Measurements from ENCODE around the gene DGKE. TPM values are rescaled to one million over a fixed set of nuclear protein-coding genes. Genes with fewer than 3 reads are reported as not detected.

The DGKE gene
- total and polyA plus RNA-seq, 8 donors: 0.56 to 38.8 (median 13.6) TPM

DNA sequence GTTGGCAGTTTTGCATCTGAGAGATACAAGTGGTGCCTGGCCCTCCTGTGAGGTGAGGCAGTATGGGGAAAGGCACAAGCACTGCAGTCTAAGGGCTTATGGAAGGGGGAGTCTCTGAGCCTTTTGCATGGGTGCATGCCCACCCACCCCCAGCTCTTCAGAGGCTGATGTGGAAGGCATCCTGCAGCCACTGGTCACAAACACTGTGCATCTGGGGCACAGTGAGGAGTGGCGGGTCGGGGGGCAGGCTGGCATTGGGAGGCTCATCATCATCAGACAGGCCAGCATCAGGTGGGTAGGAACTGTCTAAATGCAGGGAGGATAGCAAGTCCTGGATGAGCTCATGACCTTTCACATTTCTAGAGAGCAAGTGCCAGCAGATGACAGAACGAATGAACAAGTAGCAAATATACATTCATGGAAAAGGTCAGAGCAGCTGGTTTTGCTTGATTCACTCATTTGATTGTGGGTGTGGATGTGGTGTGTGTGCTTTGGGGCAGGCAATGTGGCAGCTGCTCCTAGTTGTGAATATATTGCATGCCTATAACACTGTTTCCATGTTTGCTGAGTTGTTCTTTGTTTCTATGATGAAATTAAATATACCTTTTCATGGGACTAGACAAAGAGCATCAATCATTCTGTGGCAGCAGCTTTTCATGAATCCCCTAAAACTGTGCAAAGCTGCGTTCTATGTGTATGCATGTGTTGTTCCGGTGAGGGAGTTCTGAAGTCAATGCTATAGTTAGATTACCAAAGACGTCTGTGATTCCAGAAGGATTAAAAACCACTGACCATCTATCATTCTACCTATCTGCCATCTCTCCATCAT, 50.7 kb downstream of the DGKE start:
- peak overlapping the region in 2 of 5 donors; percentile 69 to 72 for H3K27ac ChIP-seq
- TF ChIP-seq EP300 (IDR thresholded peaks at IDR 0.05): no peak
- TF ChIP-seq, protein P1, sequence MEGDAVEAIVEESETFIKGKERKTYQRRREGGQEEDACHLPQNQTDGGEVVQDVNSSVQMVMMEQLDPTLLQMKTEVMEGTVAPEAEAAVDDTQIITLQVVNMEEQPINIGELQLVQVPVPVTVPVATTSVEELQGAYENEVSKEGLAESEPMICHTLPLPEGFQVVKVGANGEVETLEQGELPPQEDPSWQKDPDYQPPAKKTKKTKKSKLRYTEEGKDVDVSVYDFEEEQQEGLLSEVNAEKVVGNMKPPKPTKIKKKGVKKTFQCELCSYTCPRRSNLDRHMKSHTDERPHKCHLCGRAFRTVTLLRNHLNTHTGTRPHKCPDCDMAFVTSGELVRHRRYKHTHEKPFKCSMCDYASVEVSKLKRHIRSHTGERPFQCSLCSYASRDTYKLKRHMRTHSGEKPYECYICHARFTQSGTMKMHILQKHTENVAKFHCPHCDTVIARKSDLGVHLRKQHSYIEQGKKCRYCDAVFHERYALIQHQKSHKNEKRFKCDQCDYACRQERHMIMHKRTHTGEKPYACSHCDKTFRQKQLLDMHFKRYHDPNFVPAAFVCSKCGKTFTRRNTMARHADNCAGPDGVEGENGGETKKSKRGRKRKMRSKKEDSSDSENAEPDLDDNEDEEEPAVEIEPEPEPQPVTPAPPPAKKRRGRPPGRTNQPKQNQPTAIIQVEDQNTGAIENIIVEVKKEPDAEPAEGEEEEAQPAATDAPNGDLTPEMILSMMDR (IDR thresholded peaks at IDR 0.05): no peak
- TF ChIP-seq POLR2A (IDR thresholded peaks at IDR 0.05): no peak
- no peak for TF ChIP-seq POLR2AphosphoS5 (IDR thresholded peaks at IDR 0.05)
- H3K4me3 ChIP-seq: no peak overlapping the region

GRCh38 chr17:56885312-56885657, 51.3 kb downstream of the DGKE start:
- Histone ChIP-seq H3K27me3 (no peaks in the 10 kb centered on the region), H3K27ac (peak overlapping the region in 2 of 5 donors; percentile 69 to 72), H3K4me1 (peaks cover 0 to 16% (median 7%) of the 10 kb centered on the region in 4 donors), H3K4me3 (no peak overlapping the region), H3K36me3 (peaks cover 4 to 43% (median 41%) of the 10 kb centered on the region in 4 donors), H3K9me3 (peaks cover 0 to 14% (median 5%) of the 10 kb centered on the region in 4 donors)
- 48 to 80% (median 64%) methylated on average over 2 of the region's 2 CpGs for WGBS, 5 donors
- intact Hi-C loops (cut with DNase I; ENCODE audit: low total_unique reads): no loop called here
- TF ChIP-seq POLR2AphosphoS5 (IDR thresholded peaks at IDR 0.05) (no peak), POLR2A (IDR thresholded peaks at IDR 0.05) (no peak)
- TF ChIP-seq, protein P1 (IDR thresholded peaks at IDR 0.05): no peak
- DNase-seq: no peak

More for the DNA sequence above, 50.7 kb downstream of the DGKE start:
- Histone ChIP-seq H3K36me3 (peaks cover 0 to 37% (median 35%) of the 10 kb centered on the region in 4 donors), H3K9me3 (peaks cover 0 to 14% (median 5%) of the 10 kb centered on the region in 4 donors), H3K27me3 (no peaks in the 10 kb centered on the region), H3K4me1 (peaks cover 0 to 16% (median 7%) of the 10 kb centered on the region in 4 donors)
- intact Hi-C loops (cut with DNase I; ENCODE audit: low total_unique reads): no loop called here
- no peak for DNase-seq
- 80 to 87% (median 85%) methylated on average over 6 of the region's 6 CpGs for WGBS, 5 donors

DNA sequence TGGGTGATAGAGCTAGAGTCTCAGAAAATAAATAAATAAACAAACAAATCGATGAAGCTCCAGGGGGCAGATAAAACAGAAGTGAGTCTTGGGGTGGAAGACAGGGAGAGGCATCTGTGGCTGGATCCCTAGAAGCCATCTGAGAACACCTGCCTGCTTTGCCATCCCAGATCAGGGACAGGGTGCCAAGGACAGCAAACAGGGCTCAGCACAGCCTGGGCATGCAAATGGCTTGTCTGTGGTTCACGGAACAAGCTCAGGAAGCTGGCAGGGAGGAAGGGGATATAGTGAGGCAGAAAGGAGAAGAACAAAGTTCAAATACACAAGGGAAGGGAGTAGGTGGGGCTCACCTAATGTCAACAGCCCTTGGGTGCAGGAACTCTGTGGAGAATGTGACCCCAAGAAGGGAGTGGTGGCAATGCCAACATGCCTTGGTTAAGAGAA, 52.4 kb downstream of the DGKE start:
- peak; percentile 47 to 79 for DNase-seq
- intact Hi-C loops (cut with DNase I; ENCODE audit: low total_unique reads): no loop called here
- Histone ChIP-seq H3K27me3 (no peaks in the 10 kb centered on the region), H3K4me3 (no peak overlapping the region), H3K9me3 (peaks cover 0 to 14% (median 5%) of the 10 kb centered on the region in 4 donors), H3K27ac (peak overlapping the region; percentile 25 to 72 (median 49)), H3K36me3 (peaks cover 10 to 53% (median 51%) of the 10 kb centered on the region in 4 donors), H3K4me1 (peaks cover 0 to 16% (median 7%) of the 10 kb centered on the region in 4 donors)
- WGBS, 5 donors: 40 to 75% (median 49%) methylated on average over 2 of the region's 2 CpGs
- no peak for TF ChIP-seq POLR2A (IDR thresholded peaks at IDR 0.05)
- peak in 2 of 3 donors; percentile 45 to 67 for TF ChIP-seq POLR2AphosphoS5 (IDR thresholded peaks at IDR 0.05)
- TF ChIP-seq, protein P1 (IDR thresholded peaks at IDR 0.05): no peak

GRCh38 chr17:56887105-56887504, 53.2 kb downstream of the DGKE start:
- Histone ChIP-seq H3K27me3 (no peaks in the 10 kb centered on the region), H3K4me3 (no peak overlapping the region), H3K36me3 (peaks cover 18 to 61% (median 59%) of the 10 kb centered on the region in 4 donors), H3K9me3 (peaks cover 0 to 14% (median 5%) of the 10 kb centered on the region in 4 donors), H3K4me1 (peaks cover 0 to 16% (median 7%) of the 10 kb centered on the region in 4 donors), H3K27ac (peak overlapping the region in 3 of 5 donors; percentile 39 to 72 (median 69))
- intact Hi-C loops (cut with DNase I; ENCODE audit: low total_unique reads): no loop called here
- TF ChIP-seq EP300 (IDR thresholded peaks at IDR 0.05) (no peak), POLR2AphosphoS5 (IDR thresholded peaks at IDR 0.05) (no peak), POLR2A (IDR thresholded peaks at IDR 0.05) (no peak)
- TF ChIP-seq, protein P1 (IDR thresholded peaks at IDR 0.05): no peak
- DNase-seq: no peak
- 97 to 99% (median 99%) methylated on average over 5 of the region's 5 CpGs for WGBS, 5 donors
